HepG2 (cell line): Measurements from ENCODE around the gene TIAM2. TPM values are rescaled to one million over a fixed set of nuclear protein-coding genes. Genes with fewer than 3 reads are reported as not detected.

Source experiments
- ATAC-seq: fragments of 200-7000 bp; cut with Tn5 transposase; 3 replicates; pipeline ENCODE4 v1.9.1; 2020; ENCODE audit warnings: mild to moderate bottlenecking, moderate library complexity
- BruUV-seq: library from RNA; stranded (reverse); fragments of 400-500 nt; replicated peaks from 2 replicates; lab custom pipeline; 2021; lab: Mats Ljungman, UMichigan
- CTCF ChIA-PET: fragments of 300-600 bp; formaldehyde crosslinking; extraction: SDS; loops from one replicate; lab custom pipeline; 2021; ENCODE audit warnings: low total read pairs, inconsistent platforms, low intra/inter-chr PET ratio; lab: Yijun Ruan, JAX
- POLR2A ChIA-PET: fragments of 350-600 bp; sonication (Branson Sonifier 250); formaldehyde crosslinking; loops from one replicate; lab custom pipeline; 2020; ENCODE audit warnings: antibody characterized with exemption, inconsistent platforms; lab: Yijun Ruan, JAX
- DNase-seq: peaks from one replicate; pipeline ENCODE4 v3.0.0-alpha.2; 2015; ENCODE audit warnings: low spot score
- FAIRE-seq: peaks from 3 replicates; lab custom pipeline; 2011; peaks lifted over from hg19 to GRCh38; lab: Jason Lieb, UNC
- H2AFZ ChIP-seq: one replicate; pipeline ENCODE4 v1.6.1; 2011; ENCODE audit warnings: low read length, inconsistent platforms
- H3K27ac ChIP-seq: fragments of 300-600 bp; 3 replicates; pipeline ENCODE4 v1.8.0; 2011; ENCODE audit warnings: mixed run types, mild to moderate bottlenecking, mixed read lengths, low read length, inconsistent platforms; ENCODE audit not compliant: insufficient read depth; ENCODE audit errors: extremely low read length
- H3K27me3 ChIP-seq, 2 experiments: fragments of 200-600 bp in 1 of 2; 2 replicates in 1 of 2; 3 replicates in 1 of 2; pipeline versions ENCODE4 v1.6.0 to v1.8.0; 2011; ENCODE audit warnings: low read length in 2 of 2, mild to moderate bottlenecking in 2 of 2, moderate library complexity in 2 of 2, inconsistent platforms in 1 of 2; ENCODE audit not compliant: insufficient read depth in 2 of 2, control insufficient read depth in 1 of 2
- H3K36me3 ChIP-seq, 2 experiments: fragments of 200-600 bp in 1 of 2; replicated peaks in 1 of 2; 2 replicates in 1 of 2; 3 replicates in 1 of 2; pipeline versions ENCODE4 v1.5.1 to v1.8.0; 2011; ENCODE audit warnings: low read length in 2 of 2, inconsistent platforms in 1 of 2; ENCODE audit not compliant: insufficient read depth in 2 of 2, control insufficient read depth in 1 of 2
- H3K4me1 ChIP-seq: 2 replicates; pipeline ENCODE4 v1.5.1; 2012; ENCODE audit warnings: low read length, inconsistent platforms; ENCODE audit not compliant: insufficient read depth
- H3K4me2 ChIP-seq: 2 replicates; pipeline ENCODE4 v1.6.0; 2011; ENCODE audit warnings: low read depth, low read length, inconsistent platforms
- H3K4me3 ChIP-seq, 3 experiments: fragments of 200-600 bp in 1 of 3; sonication (generic), shearing (Covaris generic) in 1 of 3; replicated peaks in 1 of 3; 2 replicates each; pipeline ENCODE4 v1.5.1; 2011 to 2016; ENCODE audit warnings: low read length in 3 of 3, inconsistent platforms in 2 of 3, low read depth in 2 of 3, mild to moderate bottlenecking in 2 of 3, control low read depth in 1 of 3, mixed read lengths in 1 of 3; ENCODE audit not compliant: insufficient read depth in 1 of 3
- H3K79me2 ChIP-seq: one replicate; pipeline ENCODE4 v1.6.1; 2011; ENCODE audit warnings: low read length, inconsistent platforms; ENCODE audit not compliant: insufficient read depth
- H3K9ac ChIP-seq: 2 replicates; pipeline ENCODE4 v1.6.0; 2011; ENCODE audit warnings: mild to moderate bottlenecking, low read depth, low read length, inconsistent platforms; ENCODE audit not compliant: insufficient read depth
- H3K9me3 ChIP-seq: 2 replicates; pipeline ENCODE4 v1.5.1; 2012; ENCODE audit warnings: mild to moderate bottlenecking, low read length
- H4K20me1 ChIP-seq: 2 replicates; pipeline ENCODE4 v1.6.0; 2011; ENCODE audit warnings: inconsistent platforms, mild to moderate bottlenecking, low read length, moderate library complexity; ENCODE audit not compliant: insufficient read depth
- MAFF ChIP-seq: IDR thresholded peaks from 2 replicates; pipeline ENCODE4 v1.6.1; 2011; ENCODE audit warnings: low read depth, low read length, improper control_type of control experiment
- MAFK ChIP-seq, 2 experiments: IDR thresholded peaks in 1 of 2; conservative IDR thresholded peaks in 1 of 2; 2 replicates each; pipeline ENCODE4 v1.6.1; 2011; ENCODE audit warnings: improper control_type of control experiment in 2 of 2, low read length in 2 of 2
- NCOA5 ChIP-seq: sonication (generic); formaldehyde crosslinking; IDR thresholded peaks from 2 replicates; pipeline ENCODE4 v1.4.0; 2020; ENCODE audit warnings: missing genetic modification reagents
- RBFOX2 ChIP-seq: fragments of 200-400 bp; formaldehyde crosslinking; IDR thresholded peaks from 2 replicates; pipeline ENCODE4 v1.6.1; 2017; ENCODE audit warnings: low read depth, mild to moderate bottlenecking, low read length
- ZBTB43 ChIP-seq: sonication (generic); formaldehyde crosslinking; conservative IDR thresholded peaks from 2 replicates; pipeline ENCODE4 v1.4.0; 2020; ENCODE audit warnings: missing genetic modification reagents
- ZFY ChIP-seq: sonication (generic); formaldehyde crosslinking; IDR thresholded peaks from 2 replicates; pipeline ENCODE4 v1.4.0; 2020; ENCODE audit warnings: missing genetic modification reagents
- ZNF20 ChIP-seq: sonication (generic); formaldehyde crosslinking; IDR thresholded peaks from 2 replicates; pipeline ENCODE4 v1.4.0; 2020; ENCODE audit warnings: mild to moderate bottlenecking, moderate library complexity, missing genetic modification reagents
- ZNF260 ChIP-seq: sonication (generic); formaldehyde crosslinking; IDR thresholded peaks from 2 replicates; pipeline ENCODE4 v1.4.0; 2020; ENCODE audit warnings: missing genetic modification reagents, low read depth, mild to moderate bottlenecking, borderline replicate concordance
- ZNF510 ChIP-seq: sonication (generic); formaldehyde crosslinking; IDR thresholded peaks from 2 replicates; pipeline ENCODE4 v1.4.0; 2020; ENCODE audit warnings: low read depth, mild to moderate bottlenecking, missing genetic modification reagents
- ZNF557 ChIP-seq: sonication (generic); formaldehyde crosslinking; IDR thresholded peaks from 2 replicates; pipeline ENCODE4 v1.4.0; 2020; ENCODE audit warnings: missing genetic modification reagents
- ZNF674 ChIP-seq: sonication (generic); formaldehyde crosslinking; IDR thresholded peaks from 2 replicates; pipeline ENCODE4 v1.5.0; 2020; ENCODE audit warnings: low read depth, mild to moderate bottlenecking, missing genetic modification reagents
- ZNF777 ChIP-seq: sonication (generic); formaldehyde crosslinking; IDR thresholded peaks from 2 replicates; pipeline ENCODE4 v1.4.0; 2020; ENCODE audit warnings: missing genetic modification reagents
- WGBS: methylation state at CpG from one replicate; pipeline ENCODE4 v1.1.6; 2017; ENCODE audit warnings: low lambda C conversion rate; 5-methylcytosine and 5-hydroxymethylcytosine counted together
- in situ Hi-C: cut with HindIII; loops from 2 replicates; pipeline ENCODE4 v1.10.0; 2017; ENCODE audit warnings: low pct_unique_long_range_greater_than_20kb; ENCODE audit not compliant: extremely low pct_ligation_motif_present
- intact Hi-C: fragments of 100-400 bp; cut with micrococcal nuclease; formaldehyde crosslinking; loops from one replicate; pipeline ENCODE4 v1.10.0; 2022; ENCODE audit not compliant: unreplicated experiment
- polyA plus RNA-seq, 8 experiments: library from polyadenylated mRNA; depleted of rRNA in 3 of 8; stranded (reverse) in 7 of 8; unstranded in 1 of 8; fragments of >200 nt; fragmentation: Illumina TruSeq in 4 of 8; extraction: Trizol in 4 of 8; gene quantifications; 2 replicates each; pipeline versions ENCODE4 v1.2.1 to v1.2.3, GENCODE V29; 2011 to 2016; ENCODE audit warnings: low read depth in 4 of 8, missing spikeins in 1 of 8, mixed read lengths in 1 of 8; ENCODE audit not compliant: insufficient read depth in 1 of 8
- total RNA-seq, 5 experiments: library from RNA; depleted of rRNA; stranded (reverse); fragments of >200 nt; fragmentation: Illumina TruSeq; extraction: Trizol; gene quantifications; 2 replicates each; pipeline ENCODE4 v1.2.3, GENCODE V29; 2016; ENCODE audit warnings: low read depth in 1 of 5
- TF ChIP-seq, protein P1 (sequence below): sonication (generic); formaldehyde crosslinking; IDR thresholded peaks from 2 replicates; pipeline ENCODE4 v1.4.0; 2020; ENCODE audit warnings: missing genetic modification reagents, borderline replicate concordance

TIAM2 gene
- total and polyA plus RNA-seq, 2 of the 13 experiments (the other 11 are each of a cell fraction or from before 2014, with no cell fraction given): 4.1 to 4.5 TPM

DNA sequence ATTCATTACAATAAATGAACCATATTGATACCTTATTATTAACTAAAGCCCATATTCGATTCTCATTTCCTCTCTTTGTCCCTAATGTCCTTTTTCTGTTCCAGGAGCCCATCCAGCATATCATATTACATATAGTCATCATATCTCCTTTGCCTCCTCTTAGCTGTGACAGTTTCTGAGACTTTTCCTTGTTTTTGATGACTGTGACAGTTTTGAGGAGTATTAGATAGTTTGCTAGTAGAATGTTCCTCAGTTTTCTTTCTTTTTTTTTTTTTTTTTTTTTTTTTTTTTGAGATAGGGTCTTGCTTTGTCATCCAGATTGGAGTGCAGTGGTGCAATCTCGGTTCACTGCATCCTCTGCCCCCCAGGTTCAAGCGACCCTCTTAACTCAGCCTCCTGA lies 61.6 kb downstream of the TIAM2 start:
- in situ Hi-C loops (no loop called here), intact Hi-C loops (no loop called here)
- Histone ChIP-seq H3K9me3 (no peaks in the 10 kb centered on the region), H3K4me3 (no peak overlapping the region), H4K20me1 (no peaks in the 10 kb centered on the region), H3K4me1 (no peaks in the 10 kb centered on the region), H3K27ac (no peak overlapping the region), H3K79me2 (no peaks in the 10 kb centered on the region), H2AFZ (no peak overlapping the region), H3K36me3 (no peaks in the 10 kb centered on the region), H3K9ac (no peak overlapping the region), H3K27me3 (no peaks in the 10 kb centered on the region), H3K4me2 (no peak overlapping the region)
- DNase-seq: no peak
- BruUV-seq: no TSS peak
- no peak for ATAC-seq
- FAIRE-seq: no peak
- TF ChIP-seq MAFK (conservative IDR thresholded peaks at IDR 0.05 in 1 of 2, IDR thresholded peaks at IDR 0.05 in 1 of 2; ENCODE audit: low read length in 2 of 2) (peak; percentile 89 to 94), MAFF (peak; percentile 86), ZNF674 (CRISPR knock-in tag) (no peak)
- CTCF ChIA-PET: no interaction called here
- POLR2A ChIA-PET: interaction anchor here (0.7 kb wide), 1 partner anchor 13 kb away, joined by 3 read pairs; no protein-coding TSS in a partner anchor
- 17% methylated on average over 3 of the region's 3 CpGs for WGBS

DNA sequence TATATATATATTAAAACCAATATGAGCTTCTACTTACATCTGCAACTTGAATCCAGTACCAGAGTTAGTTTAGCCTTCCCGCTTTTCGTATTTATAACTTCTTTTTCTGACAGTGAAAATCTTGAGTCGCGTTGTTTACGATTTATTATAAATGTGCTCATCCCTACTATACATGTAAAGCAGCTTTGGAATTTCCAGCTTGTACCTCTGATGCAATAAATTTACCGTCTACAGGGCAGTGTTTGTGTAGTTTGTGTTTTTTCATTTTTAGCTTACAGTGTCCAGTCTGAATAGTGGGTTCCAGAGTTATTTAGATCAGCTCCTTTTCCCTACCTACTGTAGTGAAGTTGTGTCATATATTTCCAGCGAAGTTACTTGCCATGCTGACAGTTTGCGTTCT lies 66.3 kb downstream of the TIAM2 start:
- no peaks in the 10 kb centered on the region for H3K9me3 ChIP-seq
- WGBS: 70% methylated on average over 8 of the region's 8 CpGs
- no peaks in the 10 kb centered on the region for H3K27me3 ChIP-seq
- no peak overlapping the region for H3K4me2 ChIP-seq
- in situ Hi-C loops (no loop called here), intact Hi-C loops (no loop called here)
- no peak for ATAC-seq
- POLR2A ChIA-PET: no interaction called here
- H3K4me3 ChIP-seq: no peak overlapping the region
- CTCF ChIA-PET: no interaction called here
- BruUV-seq: no TSS peak
- H2AFZ ChIP-seq: no peak overlapping the region
- H4K20me1 ChIP-seq: no peaks in the 10 kb centered on the region
- no peak for DNase-seq
- H3K9ac ChIP-seq: no peak overlapping the region
- no peaks in the 10 kb centered on the region for H3K36me3 ChIP-seq
- 0 out of 2 replicates have a peak, but pooled peaks cover 5% of the 10 kb centered on the region for H3K4me1 ChIP-seq
- H3K79me2 ChIP-seq: no peaks in the 10 kb centered on the region
- FAIRE-seq: no peak
- H3K27ac ChIP-seq: no peak overlapping the region
- TF ChIP-seq ZNF510 (CRISPR knock-in tag): no peak
- TF ChIP-seq ZNF260 (CRISPR knock-in tag): no peak
- no peak for TF ChIP-seq RBFOX2
- no peak for TF ChIP-seq NCOA5 (CRISPR knock-in tag)
- no peak for TF ChIP-seq ZFY (CRISPR knock-in tag)
- TF ChIP-seq, protein P1, sequence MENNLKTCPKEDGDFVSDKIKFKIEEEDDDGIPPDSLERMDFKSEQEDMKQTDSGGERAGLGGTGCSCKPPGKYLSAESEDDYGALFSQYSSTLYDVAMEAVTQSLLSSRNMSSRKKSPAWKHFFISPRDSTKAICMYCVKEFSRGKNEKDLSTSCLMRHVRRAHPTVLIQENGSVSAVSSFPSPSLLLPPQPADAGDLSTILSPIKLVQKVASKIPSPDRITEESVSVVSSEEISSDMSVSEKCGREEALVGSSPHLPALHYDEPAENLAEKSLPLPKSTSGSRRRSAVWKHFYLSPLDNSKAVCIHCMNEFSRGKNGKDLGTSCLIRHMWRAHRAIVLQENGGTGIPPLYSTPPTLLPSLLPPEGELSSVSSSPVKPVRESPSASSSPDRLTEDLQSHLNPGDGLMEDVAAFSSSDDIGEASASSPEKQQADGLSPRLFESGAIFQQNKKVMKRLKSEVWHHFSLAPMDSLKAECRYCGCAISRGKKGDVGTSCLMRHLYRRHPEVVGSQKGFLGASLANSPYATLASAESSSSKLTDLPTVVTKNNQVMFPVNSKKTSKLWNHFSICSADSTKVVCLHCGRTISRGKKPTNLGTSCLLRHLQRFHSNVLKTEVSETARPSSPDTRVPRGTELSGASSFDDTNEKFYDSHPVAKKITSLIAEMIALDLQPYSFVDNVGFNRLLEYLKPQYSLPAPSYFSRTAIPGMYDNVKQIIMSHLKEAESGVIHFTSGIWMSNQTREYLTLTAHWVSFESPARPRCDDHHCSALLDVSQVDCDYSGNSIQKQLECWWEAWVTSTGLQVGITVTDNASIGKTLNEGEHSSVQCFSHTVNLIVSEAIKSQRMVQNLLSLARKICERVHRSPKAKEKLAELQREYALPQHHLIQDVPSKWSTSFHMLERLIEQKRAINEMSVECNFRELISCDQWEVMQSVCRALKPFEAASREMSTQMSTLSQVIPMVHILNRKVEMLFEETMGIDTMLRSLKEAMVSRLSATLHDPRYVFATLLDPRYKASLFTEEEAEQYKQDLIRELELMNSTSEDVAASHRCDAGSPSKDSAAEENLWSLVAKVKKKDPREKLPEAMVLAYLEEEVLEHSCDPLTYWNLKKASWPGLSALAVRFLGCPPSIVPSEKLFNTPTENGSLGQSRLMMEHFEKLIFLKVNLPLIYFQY (CRISPR knock-in tag): no peak
- TF ChIP-seq ZNF20 (CRISPR knock-in tag): no peak
- TF ChIP-seq ZBTB43 (CRISPR knock-in tag): no peak
- TF ChIP-seq ZNF777 (CRISPR knock-in tag): no peak
- no peak for TF ChIP-seq ZNF557 (CRISPR knock-in tag)
